DND-41 (cell line): ENCODE data around the gene APOOL.

Source experiments
- ATAC-seq: fragments of 200-7000 bp; cut with Tn5 transposase; 3 replicates; pipeline ENCODE4 v1.9.1; 2021; ENCODE audit warnings: low read depth; ENCODE audit not compliant: insufficient read depth
- DNase-seq: peaks from one replicate; pipeline ENCODE4 v3.0.0-alpha.2; 2020
- H2AFZ ChIP-seq: 2 replicates; pipeline ENCODE4 v1.6.0; 2012; ENCODE audit warnings: low read depth, low read length
- H3K27ac ChIP-seq: 2 replicates; pipeline ENCODE4 v1.5.1; 2012; ENCODE audit warnings: low read length, inconsistent platforms
- H3K27me3 ChIP-seq: fragments of 200-600 bp; sonication (generic); 2 replicates; pipeline ENCODE4 v1.6.0; 2012; ENCODE audit warnings: low read length, mild to moderate bottlenecking, inconsistent platforms; ENCODE audit not compliant: insufficient read depth, poor library complexity
- H3K36me3 ChIP-seq: 2 replicates; pipeline ENCODE4 v1.5.1; 2012; ENCODE audit warnings: low read length, inconsistent platforms; ENCODE audit not compliant: insufficient read depth
- H3K4me1 ChIP-seq: 2 replicates; pipeline ENCODE4 v1.5.1; 2012; ENCODE audit warnings: mild to moderate bottlenecking, low read length; ENCODE audit not compliant: insufficient read depth
- H3K4me2 ChIP-seq: 2 replicates; pipeline ENCODE4 v1.6.0; 2012; ENCODE audit warnings: mild to moderate bottlenecking, moderate library complexity, low read length, inconsistent platforms; ENCODE audit not compliant: insufficient read depth
- H3K4me3 ChIP-seq, 2 experiments: fragments of 200-600 bp in 1 of 2; shearing (Covaris generic) in 1 of 2; 2 replicates each; pipeline ENCODE4 v1.5.1; 2012 to 2016; ENCODE audit warnings: inconsistent platforms in 2 of 2, low read length in 2 of 2, mild to moderate bottlenecking in 2 of 2, low read depth in 1 of 2, moderate library complexity in 1 of 2
- H3K79me2 ChIP-seq: 2 replicates; pipeline ENCODE4 v1.6.0; 2012; ENCODE audit warnings: low read length, inconsistent platforms; ENCODE audit not compliant: insufficient read depth
- H3K9ac ChIP-seq: 2 replicates; pipeline ENCODE4 v1.6.0; 2012; ENCODE audit warnings: low read depth, mild to moderate bottlenecking, inconsistent platforms, low read length, moderate library complexity
- H3K9me3 ChIP-seq: 2 replicates; pipeline ENCODE4 v1.5.1; 2012; ENCODE audit warnings: low read length, moderate library complexity, mild to moderate bottlenecking, inconsistent platforms; ENCODE audit not compliant: insufficient read depth, severe bottlenecking
- H4K20me1 ChIP-seq: 2 replicates; pipeline ENCODE4 v1.6.0; 2012; ENCODE audit warnings: low read length; ENCODE audit not compliant: insufficient read depth
- EZH2 ChIP-seq: IDR thresholded peaks from 3 replicates; pipeline ENCODE4 v1.6.1; 2012; ENCODE audit warnings: borderline replicate concordance, low read depth, mild to moderate bottlenecking, moderate library complexity, low read length, inconsistent platforms; ENCODE audit not compliant: severe bottlenecking
- TF ChIP-seq, protein P1 (sequence below): IDR thresholded peaks from 2 replicates; pipeline ENCODE4 v1.5.1; 2012; ENCODE audit warnings: borderline replicate concordance, low read length, moderate library complexity, mild to moderate bottlenecking; ENCODE audit not compliant: poor library complexity, severe bottlenecking; ENCODE audit errors: extremely low read depth

Gene APOOL

DNA sequence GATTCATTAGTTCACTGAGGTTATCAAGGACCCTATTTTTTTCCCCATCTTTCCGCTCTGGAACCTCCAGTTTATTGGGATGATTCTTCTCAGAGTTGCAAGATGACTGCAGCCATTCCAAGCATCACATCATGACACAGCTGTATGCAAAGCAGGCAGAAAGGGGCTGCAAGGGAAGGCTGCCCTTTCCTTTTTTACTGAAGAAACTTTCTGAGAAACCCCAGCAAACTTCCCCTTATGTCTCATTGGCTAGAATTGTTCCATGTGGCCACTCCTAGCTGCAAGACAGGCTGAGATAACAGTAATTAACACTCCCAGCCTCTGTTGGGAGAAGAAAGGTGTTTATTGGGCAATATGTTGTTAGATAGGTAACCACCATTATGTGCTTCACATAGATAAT lies 137.3 kb downstream of the APOOL start:
- Histone ChIP-seq H3K79me2 (no peaks in the 10 kb centered on the region), H3K9ac (no peak overlapping the region), H3K4me3 (no peak overlapping the region), H3K36me3 (no peaks in the 10 kb centered on the region), H3K27ac (no peak overlapping the region), H3K9me3 (no peaks in the 10 kb centered on the region), H3K27me3 (no peaks in the 10 kb centered on the region), H3K4me2 (no peak overlapping the region), H2AFZ (no peak overlapping the region), H4K20me1 (no peaks in the 10 kb centered on the region), H3K4me1 (no peaks in the 10 kb centered on the region)
- no peak for ATAC-seq
- TF ChIP-seq, protein P1, sequence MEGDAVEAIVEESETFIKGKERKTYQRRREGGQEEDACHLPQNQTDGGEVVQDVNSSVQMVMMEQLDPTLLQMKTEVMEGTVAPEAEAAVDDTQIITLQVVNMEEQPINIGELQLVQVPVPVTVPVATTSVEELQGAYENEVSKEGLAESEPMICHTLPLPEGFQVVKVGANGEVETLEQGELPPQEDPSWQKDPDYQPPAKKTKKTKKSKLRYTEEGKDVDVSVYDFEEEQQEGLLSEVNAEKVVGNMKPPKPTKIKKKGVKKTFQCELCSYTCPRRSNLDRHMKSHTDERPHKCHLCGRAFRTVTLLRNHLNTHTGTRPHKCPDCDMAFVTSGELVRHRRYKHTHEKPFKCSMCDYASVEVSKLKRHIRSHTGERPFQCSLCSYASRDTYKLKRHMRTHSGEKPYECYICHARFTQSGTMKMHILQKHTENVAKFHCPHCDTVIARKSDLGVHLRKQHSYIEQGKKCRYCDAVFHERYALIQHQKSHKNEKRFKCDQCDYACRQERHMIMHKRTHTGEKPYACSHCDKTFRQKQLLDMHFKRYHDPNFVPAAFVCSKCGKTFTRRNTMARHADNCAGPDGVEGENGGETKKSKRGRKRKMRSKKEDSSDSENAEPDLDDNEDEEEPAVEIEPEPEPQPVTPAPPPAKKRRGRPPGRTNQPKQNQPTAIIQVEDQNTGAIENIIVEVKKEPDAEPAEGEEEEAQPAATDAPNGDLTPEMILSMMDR = no peak
- no peak for TF ChIP-seq EZH2
- no peak for DNase-seq
